ENCODE data around the gene TECTB.
"Not testable (repeated sequence)": the region's sequence is repeated elsewhere in the genome, so short reads cannot be mapped to it uniquely, and the experiment has no call there.

Gene TECTB

GRCh38 chr10:112283100-112283499, at the start of gene TECTB:
TSS of gene TECTB (plus strand) at chr10:112283400. CDS start at chr10:112283735, 335 bp downstream.
- DNase-seq: no peak
- TF ChIP-seq GATA1 (IDR thresholded peaks at IDR 0.05; ENCODE audit: low read depth, low read length): no peak
- no peak for TF ChIP-seq POLR2A (IDR thresholded peaks at IDR 0.05; ENCODE audit: low read length)

- TF ChIP-seq POLR2A (IDR thresholded peaks at IDR 0.05; ENCODE audit: low read length): no peak
- TF ChIP-seq GATA1 (IDR thresholded peaks at IDR 0.05; ENCODE audit: low read depth, low read length): no peak
- DNase-seq: no peak
These were observed 48.1 kb upstream of the TECTB start for GRCh38 chr10:112235141-112235540.

GRCh38 chr10:112235920-112236319, 47.3 kb upstream of the TECTB start:
- DNase-seq: no peak

GRCh38 chr10:112236486-112236885, 46.7 kb upstream of the TECTB start:
- no peak for DNase-seq
- no peak for TF ChIP-seq POLR2A (IDR thresholded peaks at IDR 0.05; ENCODE audit: low read length)
- no peak for TF ChIP-seq GATA1 (IDR thresholded peaks at IDR 0.05; ENCODE audit: low read depth, low read length)

More at GRCh38 chr10:112235920-112236319, 47.3 kb upstream of the TECTB start:
- no peak for TF ChIP-seq POLR2A (IDR thresholded peaks at IDR 0.05; ENCODE audit: low read length)
- TF ChIP-seq GATA1 (IDR thresholded peaks at IDR 0.05; ENCODE audit: low read depth, low read length): no peak

GRCh38 chr10:112239347-112239746, 43.9 kb upstream of the TECTB start:
- TF ChIP-seq GATA1 (IDR thresholded peaks at IDR 0.05; ENCODE audit: low read depth, low read length): no peak
- TF ChIP-seq POLR2A (IDR thresholded peaks at IDR 0.05; ENCODE audit: low read length): no peak
- no peak for DNase-seq

GRCh38 chr10:112240441-112240840, 42.8 kb upstream of the TECTB start:
- no peak for TF ChIP-seq GATA1 (IDR thresholded peaks at IDR 0.05; ENCODE audit: low read depth, low read length)
- TF ChIP-seq POLR2A (IDR thresholded peaks at IDR 0.05; ENCODE audit: low read length): no peak
- no peak for DNase-seq

- no peak for DNase-seq
- no peak for TF ChIP-seq GATA1 (IDR thresholded peaks at IDR 0.05; ENCODE audit: low read depth, low read length)
- TF ChIP-seq POLR2A (IDR thresholded peaks at IDR 0.05; ENCODE audit: low read length): no peak
These were observed 41.4 kb upstream of the TECTB start for GRCh38 chr10:112241651-112242341.

- no peak for DNase-seq
- TF ChIP-seq GATA1 (IDR thresholded peaks at IDR 0.05; ENCODE audit: low read depth, low read length): no peak
- no peak for TF ChIP-seq POLR2A (IDR thresholded peaks at IDR 0.05; ENCODE audit: low read length)
These were observed 40.4 kb upstream of the TECTB start for GRCh38 chr10:112242769-112243168.

GRCh38 chr10:112243713-112244112, 39.5 kb upstream of the TECTB start:
- TF ChIP-seq GATA1 (IDR thresholded peaks at IDR 0.05; ENCODE audit: low read depth, low read length): no peak
- TF ChIP-seq POLR2A (IDR thresholded peaks at IDR 0.05; ENCODE audit: low read length): no peak
- DNase-seq: no peak

- DNase-seq: no peak
- TF ChIP-seq POLR2A (IDR thresholded peaks at IDR 0.05; ENCODE audit: low read length): no peak
- TF ChIP-seq GATA1 (IDR thresholded peaks at IDR 0.05; ENCODE audit: low read depth, low read length): no peak
These were observed 39.0 kb upstream of the TECTB start for GRCh38 chr10:112244197-112244596.

GRCh38 chr10:112247791-112248190, 35.4 kb upstream of the TECTB start:
- TF ChIP-seq GATA1 (IDR thresholded peaks at IDR 0.05; ENCODE audit: low read depth, low read length) (no peak), POLR2A (IDR thresholded peaks at IDR 0.05; ENCODE audit: low read length) (no peak)
- DNase-seq: no peak

- no peak for DNase-seq
- no peak for TF ChIP-seq GATA1 (IDR thresholded peaks at IDR 0.05; ENCODE audit: low read depth, low read length)
- no peak for TF ChIP-seq POLR2A (IDR thresholded peaks at IDR 0.05; ENCODE audit: low read length)
These were observed 34.5 kb upstream of the TECTB start for GRCh38 chr10:112248584-112249295.

GRCh38 chr10:112249722-112250121, 33.5 kb upstream of the TECTB start:
- TF ChIP-seq POLR2A (IDR thresholded peaks at IDR 0.05; ENCODE audit: low read length) (no peak), GATA1 (IDR thresholded peaks at IDR 0.05; ENCODE audit: low read depth, low read length) (no peak)
- no peak for DNase-seq

GRCh38 chr10:112250555-112250954, 32.6 kb upstream of the TECTB start:
- TF ChIP-seq GATA1 (IDR thresholded peaks at IDR 0.05; ENCODE audit: low read depth, low read length) (no peak), POLR2A (IDR thresholded peaks at IDR 0.05; ENCODE audit: low read length) (no peak)
- no peak for DNase-seq

- not testable (repeated sequence) for DNase-seq
These were observed 32.0 kb upstream of the TECTB start for GRCh38 chr10:112251238-112251637.
